ENCODE measurements around the gene FOXN3.

The FOXN3 gene

DNA sequence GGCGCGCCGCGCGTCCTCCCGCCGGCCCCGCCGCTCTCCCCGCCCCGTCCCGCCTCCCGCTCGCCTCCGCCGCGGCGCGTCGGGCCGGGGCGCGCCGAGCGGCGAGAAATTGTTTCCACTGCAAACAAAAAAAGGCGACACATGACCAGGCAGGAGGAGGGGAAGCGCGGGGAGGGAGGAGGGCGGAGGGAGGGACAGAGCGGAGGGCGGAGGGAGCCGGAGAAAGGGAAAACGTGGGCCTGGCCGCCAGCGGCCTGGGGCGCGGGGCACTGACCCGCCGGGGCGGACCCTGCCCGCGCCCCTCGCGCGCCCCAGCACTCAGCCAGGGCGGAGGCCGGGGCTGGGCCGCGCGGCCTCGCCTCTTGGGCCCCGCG is at the start of gene FOXN3:
Gene FOXN3 (minus strand): TSS at position 143 of the 374 bp plus-strand sequence. CDS start 4,757 bp downstream, outside the sequence.
- DNase-seq (ENCODE audit: low read depth in 1 of 2, low spot score in 1 of 2) = peak; percentile 72 to 75

- DNase-seq (ENCODE audit: low read depth in 1 of 2, low spot score in 1 of 2) = no peak
Measured at GRCh38 chr14:89466484-89466883, 49.5 kb upstream of the FOXN3 start.

- DNase-seq (ENCODE audit: low read depth in 1 of 2, low spot score in 1 of 2) = no peak
Measured at GRCh38 chr14:89465876-89466275, 48.8 kb upstream of the FOXN3 start.

DNA sequence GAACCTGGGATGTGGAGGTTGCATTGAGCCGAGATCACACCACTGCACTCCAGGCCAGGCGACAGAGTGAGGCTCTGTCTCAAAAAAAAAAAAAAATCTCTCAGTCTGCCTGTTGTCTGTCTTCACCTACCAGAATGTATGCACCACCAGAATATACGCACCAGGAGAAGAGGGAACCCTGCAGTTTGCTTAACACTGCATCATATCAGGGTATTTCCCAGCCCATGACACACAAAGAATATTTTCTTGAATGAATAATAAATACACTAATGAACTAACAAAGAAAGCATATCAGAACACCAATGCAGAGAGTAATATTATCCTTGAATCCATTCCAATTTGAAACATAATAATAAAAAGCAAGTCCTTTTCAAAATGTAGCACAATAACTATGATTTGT is 44.2 kb upstream of the FOXN3 start:
- no peak for DNase-seq (ENCODE audit: low read depth in 1 of 2, low spot score in 1 of 2)

DNA sequence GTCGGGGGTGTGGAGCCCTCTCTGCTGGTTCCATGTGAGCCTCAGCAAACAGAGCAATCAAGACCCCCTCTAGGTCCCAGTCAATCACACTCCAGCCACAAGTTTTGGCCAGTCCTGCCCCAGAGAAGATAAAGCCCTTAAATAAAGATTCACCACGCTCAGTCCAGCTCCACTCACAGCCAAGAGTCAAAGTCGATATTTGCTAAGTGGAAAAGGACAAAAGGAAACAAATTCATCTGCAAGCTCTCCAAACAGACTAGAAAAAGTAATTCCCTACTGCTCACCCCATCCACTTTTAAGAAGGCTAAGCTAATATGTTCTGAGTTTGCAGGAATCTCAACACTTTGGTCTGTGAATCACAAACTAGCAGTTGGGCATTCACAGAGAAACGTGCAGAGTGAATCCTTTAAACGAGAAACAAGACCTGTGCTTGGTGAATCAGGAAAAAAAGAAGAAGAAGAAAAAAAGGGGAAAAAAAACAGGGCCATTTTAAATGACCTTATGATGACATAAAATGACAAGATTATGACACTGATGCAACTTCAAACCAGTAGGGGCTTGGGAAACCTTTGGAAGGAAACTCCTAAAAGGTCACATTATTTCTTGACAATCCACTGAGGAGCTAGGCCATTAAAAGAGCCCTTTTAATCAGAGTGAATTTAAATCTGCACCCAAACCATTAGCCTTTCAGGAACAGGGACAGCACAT is 41.8 kb upstream of the FOXN3 start:
- no peak for DNase-seq (ENCODE audit: low read depth in 1 of 2, low spot score in 1 of 2)

DNA sequence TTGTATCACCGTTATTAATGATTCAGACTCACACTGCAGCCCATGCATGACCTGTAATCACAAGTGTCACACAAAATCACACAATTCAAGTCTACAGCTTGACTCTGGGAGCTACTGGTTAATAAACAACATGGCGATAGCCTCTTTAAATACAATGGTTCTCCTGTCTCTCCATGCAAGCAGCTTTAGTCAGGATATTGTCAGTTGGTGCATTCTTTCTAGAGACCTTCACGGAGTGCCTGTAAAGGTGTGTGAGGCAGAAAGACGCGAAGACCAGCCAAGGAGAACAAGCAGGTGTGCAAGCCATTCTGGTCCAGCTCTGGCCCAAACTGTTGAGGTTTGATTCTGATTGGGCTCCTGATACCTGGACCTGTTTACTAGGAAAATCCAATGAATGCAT is 40.0 kb upstream of the FOXN3 start:
- no peak for DNase-seq (ENCODE audit: low read depth in 1 of 2, low spot score in 1 of 2)

GRCh38 chr14:89455412-89455811 is 38.4 kb upstream of the FOXN3 start:
- DNase-seq (ENCODE audit: low read depth in 1 of 2, low spot score in 1 of 2) = no peak

GRCh38 chr14:89454996-89455395 is 38.0 kb upstream of the FOXN3 start:
- no peak for DNase-seq (ENCODE audit: low read depth in 1 of 2, low spot score in 1 of 2)

DNA sequence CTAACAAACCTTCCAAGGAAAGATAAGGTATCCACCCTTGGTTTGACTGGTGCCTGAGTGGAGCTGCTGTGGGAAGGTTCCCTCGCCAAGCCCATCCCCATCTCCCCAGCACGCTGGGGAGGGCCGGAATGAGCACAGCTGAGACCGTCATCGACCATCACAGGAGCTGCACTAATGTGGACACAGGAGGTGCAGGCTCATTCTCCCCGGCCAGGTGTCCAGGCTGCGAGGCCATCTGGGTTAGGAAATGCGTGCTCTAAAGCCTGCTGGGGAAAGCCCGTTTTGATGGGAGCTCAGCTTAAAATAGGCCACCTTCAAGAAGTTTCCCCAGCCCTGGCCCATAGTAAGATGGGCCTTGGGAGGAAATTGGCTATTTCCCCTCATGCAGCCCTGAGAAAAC is 35.2 kb upstream of the FOXN3 start:
- DNase-seq (ENCODE audit: low read depth in 1 of 2, low spot score in 1 of 2) = no peak

GRCh38 chr14:89451229-89451628 is 34.2 kb upstream of the FOXN3 start:
- DNase-seq (ENCODE audit: low read depth in 1 of 2, low spot score in 1 of 2) = no peak

DNA sequence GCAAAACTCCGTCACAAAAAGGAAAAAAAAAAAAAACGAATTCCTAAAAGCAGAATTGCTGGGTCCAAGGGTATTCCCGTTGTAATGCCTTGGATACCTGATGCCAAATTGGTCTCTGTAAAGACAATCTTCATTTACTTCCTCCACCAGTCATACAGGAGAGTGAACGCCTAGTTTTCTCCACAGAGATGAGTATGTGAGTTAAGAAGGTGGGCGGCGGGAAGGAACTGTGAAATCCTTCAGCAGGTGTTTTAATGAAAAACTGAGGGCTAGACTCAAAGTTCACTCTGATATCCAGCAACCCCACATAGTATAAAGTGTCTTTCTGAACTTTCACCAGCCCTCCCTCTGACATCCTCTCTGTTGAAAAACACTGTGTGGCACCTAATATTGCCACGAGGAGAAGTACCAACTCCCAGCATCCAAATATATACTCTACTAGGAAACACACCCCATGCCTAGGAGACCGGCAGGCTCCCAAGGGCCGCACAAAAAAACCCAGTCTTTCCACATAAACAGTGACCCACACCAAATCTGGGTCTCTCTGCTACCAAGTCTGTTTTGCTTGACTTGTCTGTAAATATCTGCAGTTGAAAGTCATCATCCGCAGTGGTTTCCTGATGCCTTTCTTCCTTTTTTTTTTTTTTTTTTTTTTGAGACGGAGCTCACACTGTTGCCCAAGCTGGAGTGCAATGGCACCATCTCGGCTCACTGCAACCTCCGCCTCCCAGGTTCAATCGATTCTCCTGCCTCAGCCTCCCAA is 30.3 kb upstream of the FOXN3 start:
- no peak for DNase-seq (ENCODE audit: low read depth in 1 of 2, low spot score in 1 of 2)

GRCh38 chr14:89445273-89445973 is 28.4 kb upstream of the FOXN3 start:
- no peak for DNase-seq (ENCODE audit: low read depth in 1 of 2, low spot score in 1 of 2)

DNA sequence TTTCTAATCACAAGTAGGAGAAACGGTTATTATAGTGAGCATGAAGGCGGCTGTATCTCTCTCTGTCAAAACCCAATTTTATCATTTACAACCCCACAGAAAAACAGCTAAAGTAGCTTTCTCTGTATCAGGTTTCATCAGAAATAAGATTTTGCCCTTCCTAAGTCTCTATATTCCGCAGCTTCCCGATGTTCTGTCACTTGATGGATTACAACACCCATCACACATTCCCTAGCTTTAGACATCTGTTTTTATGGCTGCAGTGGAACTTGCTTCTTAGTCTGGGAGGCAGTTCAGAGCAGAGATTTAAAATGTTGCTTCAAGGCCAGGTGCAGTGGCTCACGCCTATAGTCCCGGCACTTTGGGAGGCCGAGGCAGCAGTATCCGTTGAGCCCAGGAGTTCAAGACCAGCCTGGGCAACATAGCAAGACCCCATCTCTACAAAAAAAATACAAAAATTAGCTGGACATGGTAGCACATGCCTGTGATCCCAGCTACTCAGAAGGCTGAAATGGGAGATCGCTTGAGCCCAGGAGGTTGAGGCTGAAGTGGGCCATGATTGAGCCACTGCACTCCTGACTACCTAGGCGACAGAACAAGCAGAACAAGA is 27.6 kb upstream of the FOXN3 start:
- no peak for DNase-seq (ENCODE audit: low read depth in 1 of 2, low spot score in 1 of 2)

DNA sequence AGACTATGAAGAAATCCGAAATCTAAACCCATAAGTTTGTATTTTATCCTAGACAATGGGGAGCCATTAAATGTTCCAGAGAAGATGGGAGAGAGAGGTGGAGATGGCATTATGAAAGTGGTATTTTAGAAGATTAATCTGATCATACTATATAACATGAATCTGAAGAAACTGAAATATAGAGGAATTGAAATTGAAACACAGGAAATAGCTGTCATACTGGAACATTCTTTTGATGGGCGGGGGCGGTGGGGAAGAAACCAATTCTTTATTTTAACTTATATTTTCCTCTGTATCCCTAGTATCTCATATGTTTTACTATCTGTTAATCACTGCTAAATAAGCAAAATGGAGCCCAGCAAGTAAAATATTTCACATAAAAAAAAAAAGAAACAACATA is 27.0 kb upstream of the FOXN3 start:
- no peak for DNase-seq (ENCODE audit: low read depth in 1 of 2, low spot score in 1 of 2)

DNA sequence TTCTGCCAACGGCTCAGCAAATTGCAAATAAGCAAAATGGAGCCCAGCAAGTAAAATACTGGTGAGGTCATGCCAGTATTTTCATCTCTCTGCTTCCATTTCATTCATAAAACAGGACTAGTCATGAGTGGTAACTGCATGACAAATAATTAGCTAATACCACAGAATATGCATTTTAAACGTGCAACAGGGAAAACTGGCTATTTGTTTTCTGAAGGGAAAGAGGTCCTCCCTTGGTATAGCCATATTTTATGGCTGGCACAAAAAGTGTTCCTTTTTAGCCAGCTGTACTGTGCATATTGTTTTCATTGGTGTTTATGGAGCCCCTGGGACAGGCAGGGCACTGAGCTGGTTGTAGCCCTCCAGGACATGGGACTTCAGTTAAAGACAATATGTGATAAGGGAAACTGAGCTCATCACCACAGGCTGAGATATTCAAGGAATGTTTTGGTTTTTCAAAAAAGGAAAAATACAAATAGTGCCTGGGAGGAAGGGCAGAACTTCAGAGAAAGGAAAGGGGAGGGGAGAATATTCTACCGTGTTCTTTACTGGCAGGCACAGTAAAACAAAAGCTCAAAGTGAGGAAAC is 26.1 kb upstream of the FOXN3 start:
- DNase-seq (ENCODE audit: low read depth in 1 of 2, low spot score in 1 of 2) = no peak

DNA sequence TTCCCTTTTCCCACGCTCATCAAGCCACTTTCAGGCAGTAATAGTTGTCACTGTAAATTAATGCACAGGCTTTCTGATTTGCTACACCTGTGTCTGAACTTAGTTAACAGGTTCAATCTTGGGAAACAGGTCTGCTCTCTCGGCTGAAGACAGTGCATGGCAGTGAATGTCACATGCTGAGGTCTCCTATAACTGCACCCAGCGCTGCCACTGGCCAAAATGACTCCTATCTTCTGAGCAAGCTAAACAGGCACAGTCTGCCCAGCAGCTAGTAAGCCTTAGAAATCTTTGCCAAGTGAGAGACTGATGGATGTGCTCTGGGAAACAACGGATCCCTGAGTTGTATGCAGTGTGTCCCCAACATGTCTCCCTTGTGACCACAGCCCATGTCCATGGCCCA is 25.2 kb upstream of the FOXN3 start:
- no peak for DNase-seq (ENCODE audit: low read depth in 1 of 2, low spot score in 1 of 2)

DNA sequence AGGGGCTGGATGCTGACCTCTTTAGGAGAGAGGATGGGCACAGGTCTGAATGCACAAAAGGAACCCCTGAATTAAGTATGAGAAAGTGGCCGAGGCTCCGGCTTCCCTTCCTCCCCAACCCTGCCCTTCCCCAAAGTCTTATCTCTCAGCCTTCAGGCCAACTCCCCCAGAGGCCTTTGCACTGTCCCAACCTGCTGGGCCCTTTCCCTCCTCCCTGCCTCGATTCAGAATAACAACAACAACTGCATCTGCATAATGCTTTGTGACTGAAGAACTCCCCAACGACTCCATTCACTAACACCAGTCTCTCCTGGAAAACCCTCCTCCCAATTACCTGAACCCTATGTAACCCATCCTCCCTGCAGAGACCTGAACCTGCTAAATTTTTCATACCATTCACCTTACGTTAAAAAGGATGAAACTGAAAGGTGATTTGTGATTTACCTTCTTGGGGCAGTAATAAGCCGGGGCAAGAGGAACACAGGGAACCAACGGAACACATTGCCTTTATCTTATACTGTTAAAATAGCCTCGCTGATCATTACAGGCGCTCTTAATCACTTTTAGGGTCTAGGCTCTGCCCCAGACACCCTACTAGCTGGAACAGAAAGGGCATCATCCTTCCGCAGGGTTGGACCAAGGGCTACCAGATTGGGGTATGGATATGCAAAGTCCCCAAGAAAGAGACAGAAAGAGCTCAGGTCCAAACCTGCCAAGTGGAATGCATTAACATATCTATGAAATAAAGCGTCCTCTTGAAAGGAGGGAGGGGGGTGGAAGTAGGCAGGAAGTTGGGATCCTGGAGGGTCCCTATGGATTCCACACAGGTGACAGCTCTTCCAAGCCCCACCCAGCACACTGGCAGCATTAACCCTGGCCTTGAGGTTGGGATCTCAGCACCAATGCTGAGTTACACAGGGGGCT is 24.2 kb upstream of the FOXN3 start:
- no peak for DNase-seq (ENCODE audit: low read depth in 1 of 2, low spot score in 1 of 2)

DNA sequence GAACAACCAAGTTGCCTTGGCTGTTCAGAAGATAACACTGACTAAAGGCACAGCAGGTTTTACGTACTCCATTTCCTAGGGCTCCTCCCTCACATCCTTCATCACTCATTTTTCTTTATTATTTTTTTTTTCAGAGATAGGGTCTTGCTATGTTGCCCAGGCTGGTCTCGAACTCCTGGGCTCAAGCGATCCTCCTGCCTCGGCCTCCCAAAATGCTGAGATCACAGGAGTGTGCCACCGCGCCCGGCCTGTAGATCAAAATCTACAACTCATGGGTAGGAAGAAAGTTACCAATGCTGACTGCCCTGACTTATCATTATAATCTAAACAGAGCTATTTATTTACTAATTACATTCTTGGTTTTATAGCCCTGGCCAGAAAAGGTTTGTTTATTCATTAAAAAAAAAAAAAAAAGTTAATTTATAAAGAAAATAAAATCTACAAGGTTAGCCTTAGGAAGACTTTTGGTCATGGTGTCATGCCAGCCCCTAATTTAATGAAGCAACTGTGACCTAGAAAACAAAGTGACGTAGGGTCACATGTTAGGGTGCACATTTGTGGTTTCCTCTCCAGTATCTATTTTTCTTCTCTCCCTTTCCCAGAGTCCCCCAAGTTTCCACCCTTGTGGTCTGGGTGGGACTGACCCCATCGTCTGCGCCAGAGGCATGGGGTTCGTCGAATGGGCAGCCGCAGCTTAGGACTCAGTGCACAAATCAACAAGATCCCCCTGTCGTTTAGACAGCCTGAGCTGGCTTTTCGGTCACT is 19.0 kb upstream of the FOXN3 start:
- DNase-seq (ENCODE audit: low read depth in 1 of 2, low spot score in 1 of 2) = no peak

DNA sequence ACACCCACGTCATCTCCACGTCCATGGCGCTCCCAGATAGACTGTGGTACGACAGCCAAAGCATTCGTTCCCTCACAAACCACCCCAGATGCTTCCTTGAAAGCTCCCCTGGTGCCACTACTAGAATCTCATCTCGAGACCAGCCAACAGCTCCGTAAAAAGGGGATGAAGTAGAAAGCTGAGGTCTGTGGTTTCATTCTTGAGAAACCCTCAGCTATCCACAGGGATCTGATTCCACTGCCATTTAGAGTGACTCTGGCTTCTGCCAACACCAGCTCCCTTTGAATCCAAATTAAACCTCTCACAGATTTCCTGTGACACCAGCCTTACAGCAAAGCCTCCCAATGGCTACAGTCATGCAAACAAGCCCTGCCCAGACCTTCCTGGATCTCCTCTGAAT is 18.5 kb upstream of the FOXN3 start:
- DNase-seq (ENCODE audit: low read depth in 1 of 2, low spot score in 1 of 2) = no peak

- no peak for DNase-seq (ENCODE audit: low read depth in 1 of 2, low spot score in 1 of 2)
Measured at GRCh38 chr14:89432226-89432625, 15.2 kb upstream of the FOXN3 start.
